IPS-NIHi7 (cell line): ENCODE measurements around the gene ILK.

ENCODE experiments used
- DNase-seq: peaks from one replicate; pipeline ENCODE4 v3.0.0; 2012; ENCODE audit warnings: mixed read lengths; ENCODE audit errors: extremely low spot score

ILK gene

DNA sequence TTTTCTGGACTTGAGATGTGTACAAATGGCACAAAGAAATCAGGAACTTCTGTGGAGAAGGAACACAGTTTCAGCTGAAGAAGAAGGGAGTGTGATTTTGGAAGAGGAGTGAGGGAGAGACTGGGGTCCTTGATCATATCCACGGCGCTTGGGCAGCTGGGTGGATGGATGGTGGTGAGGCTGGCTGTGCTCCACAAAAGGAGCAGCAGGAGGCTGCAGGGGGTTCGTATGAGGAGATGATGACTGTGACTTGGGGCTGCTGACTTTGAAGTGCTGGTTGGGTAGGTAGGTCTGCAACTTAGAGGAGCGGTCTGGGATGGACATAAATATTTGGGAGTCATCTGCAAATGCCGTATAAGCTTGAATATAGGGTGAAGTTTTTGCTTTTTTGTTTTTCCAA, 53.4 kb downstream of the ILK start:
- no peak for DNase-seq

- no peak for DNase-seq
These were observed 53.8 kb downstream of the ILK start for GRCh38 chr11:6657346-6657745.

GRCh38 chr11:6658647-6659046, 55.1 kb downstream of the ILK start:
- no peak for DNase-seq
